Effector memory CD4-positive, alpha-beta T cell (primary cell): Measurements from ENCODE around the gene MTNR1B.

Experiments
- DNase-seq, 3 donors: peaks; one replicate each; pipeline ENCODE4 v3.0.0-alpha.2; 2020
- H3K27ac ChIP-seq: 2 replicates; pipeline ENCODE4 v1.7.0; 2013; ENCODE audit warnings: mild to moderate bottlenecking, low read length, moderate library complexity; ENCODE audit not compliant: insufficient read depth, poor library complexity, severe bottlenecking
- H3K27me3 ChIP-seq: replicated peaks from 2 replicates; pipeline ENCODE4 v1.7.0; 2013; ENCODE audit warnings: mild to moderate bottlenecking, low read length; ENCODE audit not compliant: insufficient read depth, control insufficient read depth, poor library complexity, severe bottlenecking
- H3K36me3 ChIP-seq: 2 replicates; pipeline ENCODE4 v1.7.0; 2013; ENCODE audit warnings: mild to moderate bottlenecking, low read length, moderate library complexity; ENCODE audit not compliant: control insufficient read depth, insufficient read depth
- H3K4me1 ChIP-seq: 2 replicates; pipeline ENCODE4 v1.7.0; 2013; ENCODE audit warnings: low read length, mild to moderate bottlenecking; ENCODE audit not compliant: control insufficient read depth, insufficient read depth, poor library complexity, severe bottlenecking
- H3K4me3 ChIP-seq: 2 replicates; pipeline ENCODE4 v1.7.0; 2013; ENCODE audit warnings: low read length, low read depth, mild to moderate bottlenecking; ENCODE audit not compliant: insufficient read depth, poor library complexity, severe bottlenecking
- H3K9me3 ChIP-seq: 2 replicates; pipeline ENCODE4 v1.7.0; 2013; ENCODE audit warnings: mild to moderate bottlenecking, low read length, moderate library complexity; ENCODE audit not compliant: control insufficient read depth

The MTNR1B gene

GRCh38 chr11:92954003-92954402 lies 15.4 kb upstream of the MTNR1B start:
- H3K4me1 ChIP-seq: no peaks in the 10 kb centered on the region
- DNase-seq: no peak
- no peaks in the 10 kb centered on the region for H3K9me3 ChIP-seq
- no peaks in the 10 kb centered on the region for H3K27me3 ChIP-seq
- H3K36me3 ChIP-seq: no peaks in the 10 kb centered on the region
- no peak overlapping the region for H3K4me3 ChIP-seq
- H3K27ac ChIP-seq: no peak overlapping the region

GRCh38 chr11:92955860-92956259 lies 13.6 kb upstream of the MTNR1B start:
- H3K27ac ChIP-seq: no peak overlapping the region
- no peaks in the 10 kb centered on the region for H3K9me3 ChIP-seq
- no peak for DNase-seq
- H3K27me3 ChIP-seq: no peaks in the 10 kb centered on the region
- no peaks in the 10 kb centered on the region for H3K36me3 ChIP-seq
- H3K4me1 ChIP-seq: no peaks in the 10 kb centered on the region
- no peak overlapping the region for H3K4me3 ChIP-seq

GRCh38 chr11:92960886-92961285 lies 8.6 kb upstream of the MTNR1B start:
- H3K4me3 ChIP-seq: no peak overlapping the region

GRCh38 chr11:92962446-92962845 lies 7.0 kb upstream of the MTNR1B start:
- no peak overlapping the region for H3K27ac ChIP-seq
- no peak overlapping the region for H3K4me3 ChIP-seq
- no peaks in the 10 kb centered on the region for H3K4me1 ChIP-seq
- DNase-seq: no peak
- no peaks in the 10 kb centered on the region for H3K9me3 ChIP-seq
- H3K27me3 ChIP-seq: no peaks in the 10 kb centered on the region
- H3K36me3 ChIP-seq: no peaks in the 10 kb centered on the region

More at GRCh38 chr11:92960886-92961285, 8.6 kb upstream of the MTNR1B start:
- no peaks in the 10 kb centered on the region for H3K27me3 ChIP-seq
- H3K36me3 ChIP-seq: no peaks in the 10 kb centered on the region
- DNase-seq: no peak
- H3K9me3 ChIP-seq: no peaks in the 10 kb centered on the region
- no peak overlapping the region for H3K27ac ChIP-seq
- H3K4me1 ChIP-seq: no peaks in the 10 kb centered on the region

DNA sequence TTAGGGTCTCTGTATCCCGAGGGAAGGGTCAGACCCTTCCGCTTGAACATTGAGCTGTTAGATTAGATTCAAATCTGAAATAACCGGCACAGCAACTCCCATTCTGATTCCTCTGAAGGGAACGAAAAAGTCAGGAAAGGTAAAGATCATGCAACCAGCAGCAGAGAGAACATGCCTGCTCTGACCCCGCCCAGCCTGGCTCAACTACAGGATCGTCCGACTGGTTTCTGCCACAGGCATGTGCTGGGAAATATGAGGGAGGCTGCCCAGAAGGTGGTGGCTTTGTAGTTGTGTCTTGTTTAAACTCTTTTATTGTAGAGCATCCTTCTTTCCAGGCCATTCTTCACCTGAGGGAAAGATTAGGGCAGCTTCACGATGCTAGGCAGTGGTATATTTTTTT lies 5.0 kb upstream of the MTNR1B start:
- no peak for DNase-seq
- H3K27me3 ChIP-seq: no peaks in the 10 kb centered on the region
- no peaks in the 10 kb centered on the region for H3K36me3 ChIP-seq
- no peak overlapping the region for H3K4me3 ChIP-seq
- H3K9me3 ChIP-seq: no peaks in the 10 kb centered on the region
- no peak overlapping the region for H3K27ac ChIP-seq
- H3K4me1 ChIP-seq: no peaks in the 10 kb centered on the region

- Histone ChIP-seq H3K4me1 (no peaks in the 10 kb centered on the region), H3K27ac (no peak overlapping the region), H3K27me3 (no peaks in the 10 kb centered on the region), H3K36me3 (no peaks in the 10 kb centered on the region), H3K4me3 (no peak overlapping the region), H3K9me3 (no peaks in the 10 kb centered on the region)
- no peak for DNase-seq
These were observed 4.3 kb upstream of the MTNR1B start for GRCh38 chr11:92965196-92965595.

GRCh38 chr11:92967178-92967577 lies 2.3 kb upstream of the MTNR1B start:
- no peaks in the 10 kb centered on the region for H3K27me3 ChIP-seq
- no peak overlapping the region for H3K27ac ChIP-seq

DNA sequence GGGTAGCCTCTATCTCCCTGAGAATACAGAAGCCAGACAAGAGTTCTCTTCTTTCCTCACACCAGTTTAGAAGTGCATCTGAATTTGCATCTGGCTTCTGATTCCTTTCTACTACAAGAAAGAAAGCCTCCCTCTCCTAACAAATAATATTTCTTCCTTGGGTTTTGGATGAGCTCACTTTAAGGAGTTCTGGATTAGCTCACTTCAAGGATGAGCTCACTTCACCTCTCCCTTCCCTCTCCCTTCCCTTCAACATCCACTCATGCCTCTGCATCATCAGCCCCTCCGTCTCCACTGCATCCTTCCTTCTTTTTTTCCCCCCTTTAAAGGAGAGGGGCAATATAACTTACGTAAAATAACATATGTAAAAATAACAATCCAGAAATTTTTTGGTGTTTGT lies 1.6 kb upstream of the MTNR1B start:
- Histone ChIP-seq H3K4me3 (no peak overlapping the region), H3K4me1 (no peaks in the 10 kb centered on the region), H3K27me3 (no peaks in the 10 kb centered on the region), H3K36me3 (no peaks in the 10 kb centered on the region), H3K27ac (no peak overlapping the region), H3K9me3 (no peaks in the 10 kb centered on the region)
- DNase-seq: no peak

More at GRCh38 chr11:92967178-92967577, 2.3 kb upstream of the MTNR1B start:
- DNase-seq: no peak
- H3K4me3 ChIP-seq: no peak overlapping the region
- no peaks in the 10 kb centered on the region for H3K9me3 ChIP-seq
- H3K36me3 ChIP-seq: no peaks in the 10 kb centered on the region
- H3K4me1 ChIP-seq: no peaks in the 10 kb centered on the region

- no peaks in the 10 kb centered on the region for H3K9me3 ChIP-seq
- H3K27me3 ChIP-seq: no peaks in the 10 kb centered on the region
- DNase-seq: no peak
- H3K4me3 ChIP-seq: no peak overlapping the region
- no peaks in the 10 kb centered on the region for H3K4me1 ChIP-seq
- H3K27ac ChIP-seq: no peak overlapping the region
- H3K36me3 ChIP-seq: no peaks in the 10 kb centered on the region
These were observed 188 bp upstream of the MTNR1B start for GRCh38 chr11:92969293-92969633.

DNA sequence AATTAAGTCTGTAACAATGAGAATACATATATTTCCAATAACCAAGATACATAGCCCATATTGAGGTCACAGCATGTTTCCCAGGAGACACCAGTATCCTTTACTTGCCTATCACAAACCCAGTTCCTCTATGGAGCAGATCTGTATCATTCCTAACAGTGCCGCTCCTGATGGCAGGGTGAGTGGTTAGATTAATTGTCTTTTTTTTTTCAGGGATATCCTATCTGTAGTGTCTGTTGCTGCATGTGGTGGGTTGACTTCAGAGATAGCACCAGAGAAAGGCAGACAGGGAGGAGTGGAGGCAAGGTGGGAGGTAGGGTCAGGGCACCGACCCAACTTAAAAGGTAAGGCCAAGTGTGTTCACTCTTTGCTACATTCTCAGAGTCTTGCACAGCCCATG lies 2.8 kb downstream of the MTNR1B start:
- no peaks in the 10 kb centered on the region for H3K27me3 ChIP-seq
- no peaks in the 10 kb centered on the region for H3K9me3 ChIP-seq
- H3K4me3 ChIP-seq: no peak overlapping the region
- no peak for DNase-seq
- no peaks in the 10 kb centered on the region for H3K4me1 ChIP-seq
- no peaks in the 10 kb centered on the region for H3K36me3 ChIP-seq
- no peak overlapping the region for H3K27ac ChIP-seq

DNA sequence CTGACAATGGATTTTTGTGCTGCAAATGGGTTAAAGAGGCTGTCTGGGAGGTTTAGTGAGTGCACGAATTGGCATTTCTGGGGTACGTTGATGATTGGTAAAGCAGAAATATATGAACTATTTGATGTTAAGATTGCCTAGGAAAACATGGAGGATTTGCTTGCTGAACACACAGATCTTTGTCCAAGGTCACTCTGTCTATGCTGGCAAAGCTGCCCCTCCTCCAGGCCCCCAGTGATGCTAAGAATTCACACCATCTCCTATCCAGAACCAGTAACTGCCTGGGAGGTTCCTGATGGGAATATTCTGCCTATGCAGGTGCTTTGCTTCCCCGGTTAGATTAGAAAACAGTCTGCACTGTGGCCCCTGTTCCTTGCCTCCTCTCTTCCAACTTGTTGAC lies 5.8 kb downstream of the MTNR1B start:
- no peak for DNase-seq
- no peak overlapping the region for H3K27ac ChIP-seq
- H3K27me3 ChIP-seq: no peaks in the 10 kb centered on the region
- no peaks in the 10 kb centered on the region for H3K4me1 ChIP-seq
- no peaks in the 10 kb centered on the region for H3K36me3 ChIP-seq
- no peaks in the 10 kb centered on the region for H3K9me3 ChIP-seq
- no peak overlapping the region for H3K4me3 ChIP-seq
